ENCODE results near the gene SFXN3.

SFXN3 gene

DNA sequence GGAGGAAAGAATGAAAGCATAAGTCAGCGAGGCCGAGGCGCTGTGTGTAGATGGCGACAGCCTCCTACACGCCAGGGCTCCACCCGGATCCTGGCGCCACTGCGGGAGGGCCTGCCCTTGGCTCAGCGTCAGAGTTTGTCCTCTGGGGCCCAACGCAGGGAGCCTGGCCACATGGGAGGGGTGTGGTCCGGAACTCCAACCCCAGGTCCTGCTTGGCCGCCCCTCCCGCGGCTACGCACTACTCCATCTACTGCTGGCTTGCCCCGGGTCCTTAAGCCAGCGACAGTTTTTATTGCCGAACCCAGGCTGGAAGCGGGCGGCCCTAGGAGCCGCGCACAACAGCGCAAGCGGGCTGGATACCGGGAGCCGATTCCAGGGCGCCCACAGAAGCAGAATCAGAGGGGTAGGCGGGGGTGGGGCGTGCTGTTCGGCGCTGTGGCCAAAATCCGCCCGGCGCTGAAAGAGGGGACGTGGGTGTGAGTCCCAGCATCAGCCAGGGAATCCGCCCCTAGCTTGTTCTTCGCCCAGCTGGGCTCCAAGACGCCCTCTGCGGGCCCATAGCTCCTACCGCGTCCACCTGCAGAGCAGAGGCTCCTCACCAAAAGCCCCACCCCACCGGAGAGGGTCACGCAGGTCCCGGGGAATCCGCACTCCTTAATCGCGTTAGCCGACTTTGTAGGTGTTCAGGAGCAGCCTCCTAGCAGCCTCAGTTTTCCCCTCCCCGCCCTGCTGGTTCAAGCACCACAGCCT lies 35.3 kb downstream of the SFXN3 start:
- TF ChIP-seq YY1 (IDR thresholded peaks at IDR 0.05; ENCODE audit: low read depth) (peak; percentile 64; the same call in 1 of the 2 replicates), CREB1 (IDR thresholded peaks at IDR 0.05; ENCODE audit: low read depth) (no peak), TEAD4 (IDR thresholded peaks at IDR 0.05) (peak; percentile 32), EP300 (IDR thresholded peaks at IDR 0.05; ENCODE audit: borderline replicate concordance) (peak; percentile 45; the same call in 1 of the 2 replicates), ZBTB7A (IDR thresholded peaks at IDR 0.05; ENCODE audit: low read depth) (peak; percentile 66), TCF12 (IDR thresholded peaks at IDR 0.05; ENCODE audit: low read depth) (peak; percentile 77), TAF1 (IDR thresholded peaks at IDR 0.05; ENCODE audit: low read depth) (peak; percentile 76), NFIC (IDR thresholded peaks at IDR 0.05) (peak; percentile 73; the same call in 1 of the 2 replicates), EGR1 (IDR thresholded peaks at IDR 0.05) (peak; percentile 64), FOXM1 (IDR thresholded peaks at IDR 0.05; ENCODE audit: borderline replicate concordance, low read depth) (peak; percentile 58), CEBPB (IDR thresholded peaks at IDR 0.05) (no peak), RAD21 (IDR thresholded peaks at IDR 0.05; ENCODE audit: low read depth) (peak; percentile 40)
- TF ChIP-seq, protein P1, sequence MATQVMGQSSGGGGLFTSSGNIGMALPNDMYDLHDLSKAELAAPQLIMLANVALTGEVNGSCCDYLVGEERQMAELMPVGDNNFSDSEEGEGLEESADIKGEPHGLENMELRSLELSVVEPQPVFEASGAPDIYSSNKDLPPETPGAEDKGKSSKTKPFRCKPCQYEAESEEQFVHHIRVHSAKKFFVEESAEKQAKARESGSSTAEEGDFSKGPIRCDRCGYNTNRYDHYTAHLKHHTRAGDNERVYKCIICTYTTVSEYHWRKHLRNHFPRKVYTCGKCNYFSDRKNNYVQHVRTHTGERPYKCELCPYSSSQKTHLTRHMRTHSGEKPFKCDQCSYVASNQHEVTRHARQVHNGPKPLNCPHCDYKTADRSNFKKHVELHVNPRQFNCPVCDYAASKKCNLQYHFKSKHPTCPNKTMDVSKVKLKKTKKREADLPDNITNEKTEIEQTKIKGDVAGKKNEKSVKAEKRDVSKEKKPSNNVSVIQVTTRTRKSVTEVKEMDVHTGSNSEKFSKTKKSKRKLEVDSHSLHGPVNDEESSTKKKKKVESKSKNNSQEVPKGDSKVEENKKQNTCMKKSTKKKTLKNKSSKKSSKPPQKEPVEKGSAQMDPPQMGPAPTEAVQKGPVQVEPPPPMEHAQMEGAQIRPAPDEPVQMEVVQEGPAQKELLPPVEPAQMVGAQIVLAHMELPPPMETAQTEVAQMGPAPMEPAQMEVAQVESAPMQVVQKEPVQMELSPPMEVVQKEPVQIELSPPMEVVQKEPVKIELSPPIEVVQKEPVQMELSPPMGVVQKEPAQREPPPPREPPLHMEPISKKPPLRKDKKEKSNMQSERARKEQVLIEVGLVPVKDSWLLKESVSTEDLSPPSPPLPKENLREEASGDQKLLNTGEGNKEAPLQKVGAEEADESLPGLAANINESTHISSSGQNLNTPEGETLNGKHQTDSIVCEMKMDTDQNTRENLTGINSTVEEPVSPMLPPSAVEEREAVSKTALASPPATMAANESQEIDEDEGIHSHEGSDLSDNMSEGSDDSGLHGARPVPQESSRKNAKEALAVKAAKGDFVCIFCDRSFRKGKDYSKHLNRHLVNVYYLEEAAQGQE (IDR thresholded peaks at IDR 0.05; ENCODE audit: low read depth) = no peak
- TF ChIP-seq, protein P2, sequence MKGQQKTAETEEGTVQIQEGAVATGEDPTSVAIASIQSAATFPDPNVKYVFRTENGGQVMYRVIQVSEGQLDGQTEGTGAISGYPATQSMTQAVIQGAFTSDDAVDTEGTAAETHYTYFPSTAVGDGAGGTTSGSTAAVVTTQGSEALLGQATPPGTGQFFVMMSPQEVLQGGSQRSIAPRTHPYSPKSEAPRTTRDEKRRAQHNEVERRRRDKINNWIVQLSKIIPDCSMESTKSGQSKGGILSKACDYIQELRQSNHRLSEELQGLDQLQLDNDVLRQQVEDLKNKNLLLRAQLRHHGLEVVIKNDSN (IDR thresholded peaks at IDR 0.05) = peak; percentile 83
- TF ChIP-seq, protein P3, sequence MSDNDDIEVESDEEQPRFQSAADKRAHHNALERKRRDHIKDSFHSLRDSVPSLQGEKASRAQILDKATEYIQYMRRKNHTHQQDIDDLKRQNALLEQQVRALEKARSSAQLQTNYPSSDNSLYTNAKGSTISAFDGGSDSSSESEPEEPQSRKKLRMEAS (IDR thresholded peaks at IDR 0.05) = peak; percentile 92

DNA sequence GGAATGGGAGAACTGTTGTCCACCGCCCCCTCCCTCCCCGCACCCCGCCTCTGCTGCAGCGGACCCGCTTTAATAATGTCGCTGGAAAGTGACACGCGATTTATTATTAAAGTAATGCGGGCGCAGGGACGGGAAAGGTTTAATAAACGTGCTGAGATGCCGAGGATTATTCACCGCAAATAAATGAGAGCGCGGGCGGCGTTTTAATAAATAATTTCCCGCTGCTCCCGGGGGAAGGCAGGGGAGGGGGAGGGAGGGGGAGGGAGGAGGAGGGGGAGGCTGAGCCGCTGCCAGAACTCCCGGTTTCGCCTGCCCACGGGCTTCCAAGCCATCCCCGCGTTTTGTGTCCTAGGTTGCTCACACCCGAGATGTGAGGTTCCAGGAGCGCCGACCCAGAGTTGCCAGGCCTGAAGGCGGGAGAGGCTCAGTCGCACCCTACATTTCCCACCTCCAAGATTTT lies 35.9 kb downstream of the SFXN3 start:
- TF ChIP-seq EGR1 (IDR thresholded peaks at IDR 0.05) (no peak), FOXM1 (IDR thresholded peaks at IDR 0.05; ENCODE audit: borderline replicate concordance, low read depth) (no peak), NFIC (IDR thresholded peaks at IDR 0.05) (no peak), YY1 (IDR thresholded peaks at IDR 0.05; ENCODE audit: low read depth) (no peak)
- TF ChIP-seq, protein P2 (IDR thresholded peaks at IDR 0.05) = no peak
- TF ChIP-seq, protein P3 (IDR thresholded peaks at IDR 0.05) = no peak

DNA sequence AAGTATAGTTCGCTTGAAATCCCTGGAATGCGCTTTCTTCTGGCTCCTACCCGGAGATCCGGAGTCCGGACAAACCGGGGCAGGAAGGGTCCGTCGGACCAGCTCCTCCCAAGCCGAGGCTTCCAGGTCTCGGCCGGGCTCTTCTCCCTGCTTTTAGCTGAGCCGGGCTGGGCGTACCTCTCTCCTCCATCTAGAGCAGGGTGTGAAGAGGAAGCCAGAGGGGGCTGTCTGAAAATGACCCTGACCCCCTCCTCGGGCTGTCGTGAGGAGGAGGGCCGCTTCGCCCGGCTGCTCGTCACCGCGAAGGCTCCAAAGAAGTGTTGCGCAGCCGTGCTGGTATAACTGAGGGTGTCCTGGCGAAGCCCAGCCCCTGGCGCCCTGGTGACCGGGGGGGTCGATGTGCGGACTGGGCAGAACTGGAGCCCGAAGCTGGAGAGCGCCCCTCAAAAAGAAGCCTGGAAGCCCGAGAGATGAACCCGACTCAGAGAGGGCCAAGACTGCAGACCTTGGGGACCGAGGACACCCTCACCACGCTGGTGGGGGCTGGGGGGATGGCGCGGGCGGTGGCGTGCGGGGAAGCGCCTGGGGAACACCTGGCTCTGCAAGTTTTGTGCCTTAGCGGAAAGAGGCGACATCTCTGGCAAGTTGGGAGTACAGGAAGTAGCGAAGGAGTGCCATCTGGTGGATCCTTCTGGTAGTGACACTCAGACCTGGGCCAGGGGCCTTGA lies 36.5 kb downstream of the SFXN3 start:
- TF ChIP-seq CREB1 (IDR thresholded peaks at IDR 0.05; ENCODE audit: low read depth) (no peak), YY1 (IDR thresholded peaks at IDR 0.05; ENCODE audit: low read depth) (peak; percentile 72; the same call in 1 of the 2 replicates), RAD21 (IDR thresholded peaks at IDR 0.05; ENCODE audit: low read depth) (peak; percentile 95), NFIC (IDR thresholded peaks at IDR 0.05) (peak; percentile 29; the same call in 1 of the 2 replicates), ZBTB7A (IDR thresholded peaks at IDR 0.05; ENCODE audit: low read depth) (peak; percentile 96), TEAD4 (IDR thresholded peaks at IDR 0.05) (peak; percentile 62), TAF1 (IDR thresholded peaks at IDR 0.05; ENCODE audit: low read depth) (peak; percentile 60; the same call in 1 of the 2 replicates), EP300 (IDR thresholded peaks at IDR 0.05; ENCODE audit: borderline replicate concordance) (peak; percentile 5; the same call in 1 of the 2 replicates), EGR1 (IDR thresholded peaks at IDR 0.05) (no peak; the same call in 1 of the 2 replicates), TCF12 (IDR thresholded peaks at IDR 0.05; ENCODE audit: low read depth) (peak; percentile 75; the same call in 1 of the 2 replicates), FOXM1 (IDR thresholded peaks at IDR 0.05; ENCODE audit: borderline replicate concordance, low read depth) (no peak), CEBPB (IDR thresholded peaks at IDR 0.05) (no peak)
- TF ChIP-seq, protein P1 (IDR thresholded peaks at IDR 0.05; ENCODE audit: low read depth) = no peak
- TF ChIP-seq, protein P3 (IDR thresholded peaks at IDR 0.05) = peak; percentile 80
- TF ChIP-seq, protein P2 (IDR thresholded peaks at IDR 0.05) = peak; percentile 16; the same call in 1 of the 2 replicates

DNA sequence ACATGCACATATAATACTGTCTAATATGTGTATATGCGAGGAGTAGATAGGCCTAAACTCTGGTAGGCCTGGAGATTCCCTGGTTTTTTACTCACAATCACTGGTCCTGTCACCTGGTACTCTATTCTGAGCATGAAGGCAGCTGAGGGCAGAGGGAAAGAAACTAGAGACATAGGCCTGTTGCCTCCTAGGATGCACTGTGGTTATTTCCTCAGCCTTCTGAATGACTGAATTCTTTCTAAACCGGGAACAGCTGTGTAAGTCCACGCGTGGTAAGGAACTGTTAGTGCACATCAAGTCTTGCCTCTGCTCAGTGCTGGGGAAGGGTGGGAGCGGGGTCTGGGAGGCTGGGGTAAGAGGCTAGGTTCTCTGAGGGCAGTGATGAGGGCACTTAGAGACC lies 38.4 kb downstream of the SFXN3 start:
- no peak for TF ChIP-seq CEBPB (IDR thresholded peaks at IDR 0.05)
- no peak for TF ChIP-seq YY1 (IDR thresholded peaks at IDR 0.05; ENCODE audit: low read depth)
- no peak for TF ChIP-seq EGR1 (IDR thresholded peaks at IDR 0.05)
- no peak for TF ChIP-seq NFIC (IDR thresholded peaks at IDR 0.05)
- TF ChIP-seq TCF12 (IDR thresholded peaks at IDR 0.05; ENCODE audit: low read depth) = no peak
- no peak for TF ChIP-seq ZBTB7A (IDR thresholded peaks at IDR 0.05; ENCODE audit: low read depth)
- TF ChIP-seq FOXM1 (IDR thresholded peaks at IDR 0.05; ENCODE audit: borderline replicate concordance, low read depth) = no peak
- no peak for TF ChIP-seq TAF1 (IDR thresholded peaks at IDR 0.05; ENCODE audit: low read depth)
- TF ChIP-seq CREB1 (IDR thresholded peaks at IDR 0.05; ENCODE audit: low read depth) = no peak
- TF ChIP-seq, protein P1 (IDR thresholded peaks at IDR 0.05; ENCODE audit: low read depth) = no peak
- no peak for TF ChIP-seq EP300 (IDR thresholded peaks at IDR 0.05; ENCODE audit: borderline replicate concordance)
- TF ChIP-seq RAD21 (IDR thresholded peaks at IDR 0.05; ENCODE audit: low read depth) = no peak
- no peak for TF ChIP-seq TEAD4 (IDR thresholded peaks at IDR 0.05)
- TF ChIP-seq, protein P3 (IDR thresholded peaks at IDR 0.05) = no peak
- TF ChIP-seq, protein P2 (IDR thresholded peaks at IDR 0.05) = no peak
